GM19397 (cell line): ENCODE data around the gene RTKN.

Experiments used
- ATAC-seq: cut with Tn5 transposase; IDR thresholded peaks from one replicate; pipeline ENCODE4 v1.9.1; 2021; ENCODE audit warnings: mild to moderate bottlenecking, moderate library complexity; ENCODE audit not compliant: unreplicated experiment

The RTKN gene

GRCh38 chr2:74420006-74420405 is 21.7 kb downstream of the RTKN start:
- ATAC-seq, result no peak

DNA sequence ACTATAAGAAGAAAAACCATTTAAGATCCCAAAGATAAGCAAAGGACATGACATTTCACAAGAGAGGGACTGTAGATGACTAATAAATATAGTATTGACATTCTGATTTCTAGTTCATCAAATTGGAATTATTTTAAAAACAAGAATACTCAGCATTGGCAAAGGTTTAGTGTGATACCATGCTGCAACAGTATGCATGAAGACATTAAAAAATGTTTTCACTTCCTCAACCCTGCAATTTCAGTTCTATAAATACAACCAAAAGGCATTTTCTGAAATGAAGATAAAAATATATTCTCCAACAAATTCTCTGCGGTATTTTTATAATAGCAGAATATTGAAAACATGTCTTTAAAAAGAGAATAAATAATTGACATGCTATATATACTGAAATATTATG is 22.4 kb downstream of the RTKN start:
- ATAC-seq, result no peak

GRCh38 chr2:74418312-74418711 is 23.4 kb downstream of the RTKN start:
- no peak for ATAC-seq

DNA sequence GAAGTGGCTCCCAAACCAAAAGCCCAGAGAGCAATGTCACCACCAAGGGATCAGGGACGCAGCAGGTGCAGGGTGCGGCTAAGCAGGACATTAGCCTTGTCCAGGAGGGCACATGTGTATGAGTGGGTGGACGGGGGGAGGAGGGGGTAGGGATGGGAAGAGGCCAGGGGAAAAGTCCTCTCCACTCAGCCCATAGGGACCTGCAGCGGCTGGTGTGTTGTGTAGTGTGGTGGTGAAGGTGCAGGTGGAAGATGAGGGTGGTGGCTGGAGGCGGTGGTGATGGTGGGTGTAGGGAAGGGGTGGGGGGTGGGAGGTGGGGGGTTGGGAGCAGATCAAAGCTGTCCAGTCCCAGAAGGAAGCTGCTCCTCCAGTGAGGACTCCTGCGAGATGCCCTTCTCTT is 24.0 kb downstream of the RTKN start:
- ATAC-seq, result no peak

- no peak for ATAC-seq
These were observed 24.5 kb downstream of the RTKN start for GRCh38 chr2:74417197-74417596.

DNA sequence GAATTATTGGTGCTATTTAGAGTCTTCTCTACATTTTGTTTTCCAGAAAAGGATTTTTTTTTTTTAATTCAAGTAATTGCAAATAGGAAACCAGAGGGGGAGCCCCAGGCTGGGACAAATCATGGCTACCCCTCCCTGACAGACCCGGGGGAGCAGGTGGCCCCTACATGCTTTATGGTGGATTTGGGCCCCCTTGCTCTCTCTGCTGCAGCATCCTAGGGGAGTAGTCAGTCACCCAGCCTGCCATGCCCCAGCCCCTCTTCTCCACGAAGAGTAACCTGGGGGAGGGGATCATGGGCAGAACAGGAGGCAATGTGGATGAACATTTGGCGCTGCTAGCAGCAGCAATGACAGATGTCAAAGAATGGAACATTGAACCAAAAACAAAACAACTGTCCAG is 25.0 kb downstream of the RTKN start:
- ATAC-seq, result no peak

DNA sequence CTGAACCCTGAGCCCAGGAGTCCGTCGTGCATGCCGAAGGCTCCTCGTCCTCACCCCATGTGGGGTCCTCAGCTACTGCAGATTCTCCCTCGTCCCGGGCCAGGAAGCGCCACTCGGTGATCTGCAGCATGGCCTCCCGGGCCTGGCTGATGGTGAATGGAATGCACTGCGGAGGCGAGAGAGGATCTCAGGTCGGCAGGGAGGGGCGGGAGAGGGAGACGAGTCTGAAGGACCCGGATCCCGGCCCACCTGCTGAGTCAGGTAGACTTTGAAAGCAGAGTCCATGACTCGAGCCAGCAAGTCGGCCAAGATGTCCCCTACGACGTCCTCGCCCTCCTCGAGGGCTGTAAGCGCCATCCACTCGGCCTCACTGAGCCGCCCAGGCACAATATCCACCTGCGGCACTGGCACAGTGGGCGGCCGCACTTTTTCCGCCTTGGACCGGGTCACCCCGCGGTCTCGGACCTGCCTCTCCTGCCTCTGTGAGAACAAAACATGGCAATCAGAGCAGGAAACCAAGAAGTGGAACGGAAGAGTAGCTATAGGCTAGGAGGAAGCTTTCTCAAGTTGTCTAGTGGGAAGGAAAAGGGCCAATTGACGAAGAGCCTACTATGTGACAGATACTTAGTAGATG is 25.9 kb downstream of the RTKN start:
- ATAC-seq, result peak; percentile 11

- ATAC-seq, result peak; percentile 62
These were observed 26.6 kb downstream of the RTKN start for GRCh38 chr2:74414881-74415761.

DNA sequence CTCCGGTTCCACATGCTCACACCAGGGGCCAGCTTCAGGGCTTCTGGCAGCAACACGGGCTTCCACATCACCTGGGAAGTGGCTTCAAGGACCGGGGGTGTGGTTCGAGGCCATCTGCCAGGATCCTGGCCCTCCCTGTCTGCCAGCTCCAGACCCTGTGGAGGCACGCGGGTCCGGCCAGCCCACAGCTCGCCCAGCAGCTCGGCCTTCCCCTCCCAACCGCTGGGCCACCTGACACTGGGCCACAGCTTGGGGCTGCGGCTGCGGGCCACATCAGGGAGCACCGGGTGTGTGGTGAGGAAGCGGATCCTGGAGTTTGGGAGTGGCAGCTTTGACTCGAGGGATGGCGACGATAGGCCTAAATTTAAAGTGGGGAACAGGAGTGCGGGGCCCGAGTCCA is 27.3 kb downstream of the RTKN start:
- no peak for ATAC-seq

DNA sequence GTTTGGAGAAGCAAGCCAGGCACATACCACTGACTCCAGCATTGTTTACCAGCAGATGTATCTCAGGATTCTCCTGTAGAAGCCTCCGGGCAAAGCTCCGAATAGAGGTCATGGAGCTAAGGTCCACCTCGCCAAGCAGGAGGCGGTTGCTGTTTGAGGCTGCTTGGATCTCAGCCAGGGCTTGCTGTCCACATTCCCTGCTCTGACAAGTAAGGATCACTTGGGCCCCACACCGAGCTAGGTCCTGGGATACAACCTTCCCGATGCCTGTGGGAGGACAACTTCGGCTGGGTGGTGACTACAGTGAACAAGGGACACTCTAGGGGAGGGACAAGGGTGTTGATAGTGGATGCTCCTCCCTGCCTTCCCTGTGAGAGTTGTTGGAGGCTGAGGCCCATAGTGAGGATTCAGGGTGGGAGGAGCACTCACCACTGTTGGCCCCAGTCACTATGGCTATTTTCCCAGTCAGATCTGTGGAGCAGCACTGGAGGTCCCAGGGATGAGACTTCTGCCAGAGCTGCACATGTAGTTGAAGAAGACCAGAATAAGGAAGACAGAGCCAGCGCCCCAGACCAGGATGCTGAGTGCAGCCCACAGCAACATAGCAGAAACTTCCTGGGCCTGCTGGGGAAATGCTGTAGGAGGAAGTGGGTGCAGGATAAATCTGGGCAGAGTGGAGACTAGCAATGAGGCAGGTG is 28.6 kb downstream of the RTKN start:
- ATAC-seq, result no peak

- ATAC-seq, result no peak
These were observed 34.1 kb downstream of the RTKN start for GRCh38 chr2:74407682-74408081.

- ATAC-seq, result no peak
These were observed 35.7 kb downstream of the RTKN start for GRCh38 chr2:74406035-74406434.

DNA sequence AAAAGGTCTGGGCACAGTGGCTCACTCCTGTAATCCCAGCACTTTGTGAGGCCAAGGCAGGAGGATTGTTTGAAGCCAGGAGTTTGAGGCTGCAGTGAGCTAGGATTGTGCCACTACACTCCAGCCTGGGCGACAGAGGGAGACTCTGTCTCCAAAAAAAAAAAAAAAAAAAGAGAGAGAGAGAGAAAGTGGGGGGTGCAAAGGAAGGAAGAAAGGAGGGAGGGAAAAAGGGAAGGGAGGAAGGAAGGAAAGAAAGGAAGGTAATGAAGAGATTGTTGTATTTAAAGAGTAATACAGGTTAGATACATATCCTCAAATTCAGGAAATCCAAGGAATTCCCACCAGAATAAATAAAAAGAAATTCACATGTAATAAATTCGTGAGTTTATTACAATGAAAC is 39.8 kb downstream of the RTKN start:
- no peak for ATAC-seq

GRCh38 chr2:74399785-74400184 is 42.0 kb downstream of the RTKN start:
- no peak for ATAC-seq

DNA sequence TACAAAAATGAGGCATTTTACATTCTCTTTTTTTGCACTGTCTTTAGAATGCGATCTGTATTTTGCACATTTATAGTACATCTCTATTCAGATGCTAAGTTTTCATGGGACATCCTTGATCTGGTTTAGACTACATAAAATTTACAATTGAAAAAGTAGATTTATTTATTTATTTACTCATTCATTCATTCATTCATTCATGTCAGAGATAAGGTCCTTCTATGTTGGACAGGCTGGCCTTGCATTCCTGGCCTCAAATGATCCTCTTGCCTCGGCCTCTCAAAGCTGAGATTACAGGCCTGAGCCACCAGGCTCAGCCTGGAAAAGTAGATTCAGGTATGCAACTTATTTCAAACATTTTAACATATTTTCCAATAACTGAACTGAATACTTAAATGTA is 45.6 kb downstream of the RTKN start:
- no peak for ATAC-seq

GRCh38 chr2:74393525-74393924 is 48.2 kb downstream of the RTKN start:
- ATAC-seq, result no peak

DNA sequence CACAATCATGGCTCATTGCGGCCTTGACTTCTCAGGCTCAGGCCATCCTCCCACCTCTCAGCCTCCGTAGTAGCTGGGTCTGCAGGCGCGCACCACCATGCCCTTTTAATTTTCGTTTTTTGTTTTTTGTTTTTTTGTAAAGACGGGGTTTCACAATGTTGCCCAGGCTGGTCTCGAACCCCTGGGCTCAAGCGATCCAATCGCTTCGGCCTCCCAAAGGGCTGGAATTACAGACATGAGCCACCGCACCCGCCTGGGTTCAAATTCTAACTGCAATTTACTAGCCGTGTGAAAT is 49.3 kb downstream of the RTKN start:
- no peak for ATAC-seq

DNA sequence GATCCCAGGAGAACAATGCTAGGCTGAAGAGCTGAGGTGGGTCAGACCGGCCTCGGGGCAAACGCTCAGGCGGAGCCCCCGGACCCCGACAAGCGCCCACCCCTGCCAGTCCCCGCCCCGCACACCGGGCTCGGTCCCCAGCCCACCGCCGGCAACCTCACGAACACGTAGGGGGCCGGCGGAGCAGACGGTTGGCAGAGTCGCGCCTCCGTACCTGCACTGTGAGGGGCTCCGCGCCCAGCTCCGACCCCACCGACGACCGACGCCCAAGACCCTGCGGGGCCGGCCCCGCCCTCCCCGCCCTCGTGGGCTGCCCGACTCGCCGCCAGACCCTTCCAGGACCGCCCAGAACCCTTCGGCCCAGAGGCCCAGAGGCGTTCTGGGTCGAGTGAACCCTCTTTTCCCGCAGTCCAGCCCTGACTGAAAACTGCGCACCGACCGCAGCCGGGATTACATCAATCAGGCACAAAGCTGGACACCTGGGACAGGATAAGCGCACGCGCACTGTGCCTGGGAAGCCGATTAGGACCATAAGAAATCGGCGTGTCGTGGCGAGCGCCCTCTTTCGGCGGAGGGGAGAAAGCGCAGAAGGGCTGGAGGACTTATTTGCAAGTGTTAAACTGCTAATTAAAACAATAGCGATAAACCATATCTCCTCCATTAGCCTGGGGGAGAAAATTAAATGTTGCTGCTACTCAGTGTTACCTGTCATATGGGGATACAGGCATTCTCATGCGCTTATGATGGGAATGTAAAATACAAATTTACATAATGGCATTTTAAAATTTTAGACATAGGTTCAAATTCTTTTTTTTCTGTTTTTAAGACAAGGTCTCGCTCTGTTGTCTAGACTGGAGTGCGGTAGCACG is 49.9 kb downstream of the RTKN start:
- peak; percentile 71 for ATAC-seq

- ATAC-seq, result peak; percentile 7
These were observed 50.5 kb downstream of the RTKN start for GRCh38 chr2:74391209-74391579.

DNA sequence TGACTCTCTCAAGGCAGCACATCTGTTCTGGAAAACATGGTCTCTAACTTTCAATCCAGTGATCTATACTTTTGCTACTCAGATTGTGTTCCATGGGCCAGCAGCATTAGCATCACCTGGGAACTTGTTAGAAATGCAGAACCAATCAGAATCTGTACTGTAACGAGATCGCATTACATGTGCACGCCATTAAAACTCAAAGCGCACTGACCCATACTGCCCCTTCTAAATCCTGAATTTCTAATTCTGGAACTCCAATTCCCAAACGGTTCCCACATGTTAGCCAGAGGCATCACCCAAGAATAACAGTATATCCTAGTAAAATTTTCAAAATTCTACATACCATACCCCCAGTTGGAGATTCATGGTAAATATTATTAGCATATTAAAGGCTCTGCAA is 51.1 kb downstream of the RTKN start:
- ATAC-seq, result no peak

GRCh38 chr2:74387346-74387745 is 54.4 kb downstream of the RTKN start:
- no peak for ATAC-seq
